HepG2 (cell line): ENCODE results near the gene YWHAE. TPM values are rescaled to one million over a fixed set of nuclear protein-coding genes. Genes with fewer than 3 reads are reported as not detected.

ENCODE experiments used
- ATF6 ChIP-seq: sonication (generic); formaldehyde crosslinking; conservative IDR thresholded peaks from 2 replicates; pipeline ENCODE4 v1.4.0; 2020; ENCODE audit warnings: missing genetic modification reagents
- BRD4 ChIP-seq: sonication (generic); formaldehyde crosslinking; IDR thresholded peaks from 2 replicates; pipeline ENCODE4 v1.4.0; 2020; ENCODE audit warnings: missing genetic modification reagents
- DZIP1 ChIP-seq: sonication (generic); formaldehyde crosslinking; IDR thresholded peaks from 2 replicates; pipeline ENCODE4 v1.5.0; 2020; ENCODE audit warnings: mild to moderate bottlenecking, missing genetic modification reagents
- FOXP1 ChIP-seq, 2 experiments: fragments of 450-650 bp in 1 of 2; IDR thresholded peaks; 2 replicates each; pipeline ENCODE4 v1.6.1; 2017 to 2018; ENCODE audit warnings: antibody characterized with exemption in 1 of 2
- GABPB1 ChIP-seq: IDR thresholded peaks from 2 replicates; pipeline ENCODE4 v1.6.1; 2016; ENCODE audit warnings: mild to moderate bottlenecking, missing genetic modification reagents, moderate library complexity, missing compliant biosample characterization
- GLMP ChIP-seq: sonication (generic); formaldehyde crosslinking; IDR thresholded peaks from 2 replicates; pipeline ENCODE4 v1.9.0; 2021; ENCODE audit warnings: missing genetic modification reagents, mild to moderate bottlenecking, borderline replicate concordance
- REXO4 ChIP-seq: sonication (generic); formaldehyde crosslinking; IDR thresholded peaks from 2 replicates; pipeline ENCODE4 v1.8.0; 2022; ENCODE audit warnings: missing genetic modification reagents, mild to moderate bottlenecking, borderline replicate concordance
- STAG1 ChIP-seq: sonication (generic); formaldehyde crosslinking; IDR thresholded peaks from 2 replicates; pipeline ENCODE4 v1.4.0; 2020; ENCODE audit warnings: missing genetic modification reagents
- TARDBP ChIP-seq: sonication (generic); formaldehyde crosslinking; IDR thresholded peaks from 2 replicates; pipeline ENCODE4 v1.8.0; 2022; ENCODE audit warnings: mild to moderate bottlenecking, missing genetic modification reagents
- TEAD2 ChIP-seq: sonication (generic); formaldehyde crosslinking; IDR thresholded peaks from 2 replicates; pipeline ENCODE4 v1.9.0; 2021; ENCODE audit warnings: missing genetic modification reagents
- ZHX2 ChIP-seq, 2 experiments: sonication (generic) in 1 of 2; formaldehyde crosslinking in 1 of 2; IDR thresholded peaks; 2 replicates each; pipeline versions ENCODE4 v1.6.1 to v1.9.0; 2014 to 2022; ENCODE audit warnings: antibody characterized with exemption in 1 of 2, borderline replicate concordance in 1 of 2, inconsistent platforms in 1 of 2, low read depth in 1 of 2, missing genetic modification reagents in 1 of 2
- ZMYM3 ChIP-seq: sonication (generic); formaldehyde crosslinking; IDR thresholded peaks from 2 replicates; pipeline ENCODE4 v1.5.1; 2020; ENCODE audit warnings: mild to moderate bottlenecking, missing genetic modification reagents
- ZNF121 ChIP-seq: sonication (generic); formaldehyde crosslinking; IDR thresholded peaks from 2 replicates; pipeline ENCODE4 v1.5.0; 2020; ENCODE audit warnings: mild to moderate bottlenecking, missing genetic modification reagents
- ZNF20 ChIP-seq: sonication (generic); formaldehyde crosslinking; IDR thresholded peaks from 2 replicates; pipeline ENCODE4 v1.4.0; 2020; ENCODE audit warnings: mild to moderate bottlenecking, moderate library complexity, missing genetic modification reagents
- ZNF331 ChIP-seq: sonication (generic); formaldehyde crosslinking; IDR thresholded peaks from 2 replicates; pipeline ENCODE4 v1.4.0; 2020; ENCODE audit warnings: missing genetic modification reagents
- ZNF567 ChIP-seq: sonication (generic); formaldehyde crosslinking; IDR thresholded peaks from 2 replicates; pipeline ENCODE4 v1.8.1; 2023; ENCODE audit warnings: mild to moderate bottlenecking, missing genetic modification reagents, borderline replicate concordance
- polyA plus RNA-seq, 8 experiments: library from polyadenylated mRNA; depleted of rRNA in 3 of 8; stranded (reverse) in 7 of 8; unstranded in 1 of 8; fragments of >200 nt; fragmentation: Illumina TruSeq in 4 of 8; extraction: Trizol in 4 of 8; gene quantifications; 2 replicates each; pipeline versions ENCODE4 v1.2.1 to v1.2.3, GENCODE V29; 2011 to 2016; ENCODE audit warnings: low read depth in 4 of 8, missing spikeins in 1 of 8, mixed read lengths in 1 of 8; ENCODE audit not compliant: insufficient read depth in 1 of 8
- total RNA-seq, 5 experiments: library from RNA; depleted of rRNA; stranded (reverse); fragments of >200 nt; fragmentation: Illumina TruSeq; extraction: Trizol; gene quantifications; 2 replicates each; pipeline ENCODE4 v1.2.3, GENCODE V29; 2016; ENCODE audit warnings: low read depth in 1 of 5

The YWHAE gene
- total and polyA plus RNA-seq, 2 of the 13 experiments (the other 11 are each of a cell fraction or from before 2014, with no cell fraction given), result 256 to 335 TPM

GRCh38 chr17:1413281-1413791 lies 13.3 kb upstream of the YWHAE start (continued):
- TF ChIP-seq ATF6, result no peak
- TF ChIP-seq TEAD2 (CRISPR knock-in tag), result no peak
- peak; percentile 60; the same call in 1 of the 2 replicates for TF ChIP-seq ZMYM3 (CRISPR knock-in tag)
- TF ChIP-seq ZNF567 (CRISPR knock-in tag), result no peak
- no peak for TF ChIP-seq REXO4
- TF ChIP-seq GLMP, result no peak
- TF ChIP-seq TARDBP (CRISPR knock-in tag), result 0 out of 2 replicates have a peak, but pooled peaks have one; percentile 45
- peak; percentile 33; the same call in 1 of the 2 replicates for TF ChIP-seq GABPB1
- no peak for TF ChIP-seq BRD4 (CRISPR knock-in tag)
- no peak for TF ChIP-seq ZHX2 (IDR thresholded peaks at IDR 0.05; ENCODE audit: low read depth)
- TF ChIP-seq ZHX2 (CRISPR knock-in tag; IDR thresholded peaks at IDR 0.05; ENCODE audit: borderline replicate concordance), result 0 out of 2 replicates have a peak, but pooled peaks have one; percentile 24
- TF ChIP-seq ZNF331 (CRISPR knock-in tag), result peak; percentile 100
- TF ChIP-seq ZNF20 (CRISPR knock-in tag), result no peak
- TF ChIP-seq ZNF121 (CRISPR knock-in tag), result peak; percentile 54; the same call in 1 of the 2 replicates
- no peak for TF ChIP-seq FOXP1 (IDR thresholded peaks at IDR 0.05)
- peak; percentile 46; the same call in 1 of the 2 replicates for TF ChIP-seq FOXP1 (CRISPR knock-in tag; IDR thresholded peaks at IDR 0.05)
- no peak for TF ChIP-seq DZIP1 (CRISPR knock-in tag)
- TF ChIP-seq STAG1 (CRISPR knock-in tag), result 0 out of 2 replicates have a peak, but pooled peaks have one; percentile 7
